DMS114 treated with DMSO at 0.1 percent for 48 hours (cell line): Measurements from ENCODE around the gene NGF.
"Not testable (repeated sequence)": the region's sequence is repeated elsewhere in the genome, so short reads cannot be mapped to it uniquely, and the experiment has no call there.

Experiments
- DNase-seq: peaks from one replicate; lab custom pipeline; 2025; ENCODE audit not compliant: unreplicated experiment; lab: John Stamatoyannopoulos, UW

The NGF gene

GRCh38 chr1:115310581-115311473 lies 27.2 kb downstream of the NGF start:
- DNase-seq = no peak

- DNase-seq = not testable (repeated sequence)
Observed at GRCh38 chr1:115309504-115309903, 28.5 kb downstream of the NGF start.

GRCh38 chr1:115308969-115309368 lies 29.1 kb downstream of the NGF start:
- DNase-seq = no peak

GRCh38 chr1:115307661-115308060 lies 30.4 kb downstream of the NGF start:
- no peak for DNase-seq

DNA sequence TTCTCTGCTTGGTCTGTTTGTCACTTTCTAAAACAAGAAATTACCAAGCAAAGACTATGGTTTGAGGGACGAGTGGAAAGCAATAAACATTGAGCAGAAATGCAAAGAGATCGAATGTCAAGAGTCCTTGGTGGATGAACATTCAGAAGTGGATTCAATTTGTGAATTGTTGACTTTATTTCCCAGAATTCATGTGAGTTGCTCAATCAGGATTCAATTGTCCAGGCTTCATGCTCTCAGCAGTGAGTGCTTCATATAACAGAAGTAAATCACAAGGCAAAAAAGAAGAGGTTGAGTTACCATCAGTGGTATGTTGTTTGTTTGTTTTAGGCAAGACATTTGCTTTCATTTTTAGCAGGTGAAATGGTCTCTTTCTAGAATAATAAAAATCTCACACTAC lies 31.9 kb downstream of the NGF start:
- DNase-seq = no peak

GRCh38 chr1:115303364-115303763 lies 34.7 kb downstream of the NGF start:
- DNase-seq = no peak

- no peak for DNase-seq
Observed at GRCh38 chr1:115302390-115302961, 35.6 kb downstream of the NGF start.

DNA sequence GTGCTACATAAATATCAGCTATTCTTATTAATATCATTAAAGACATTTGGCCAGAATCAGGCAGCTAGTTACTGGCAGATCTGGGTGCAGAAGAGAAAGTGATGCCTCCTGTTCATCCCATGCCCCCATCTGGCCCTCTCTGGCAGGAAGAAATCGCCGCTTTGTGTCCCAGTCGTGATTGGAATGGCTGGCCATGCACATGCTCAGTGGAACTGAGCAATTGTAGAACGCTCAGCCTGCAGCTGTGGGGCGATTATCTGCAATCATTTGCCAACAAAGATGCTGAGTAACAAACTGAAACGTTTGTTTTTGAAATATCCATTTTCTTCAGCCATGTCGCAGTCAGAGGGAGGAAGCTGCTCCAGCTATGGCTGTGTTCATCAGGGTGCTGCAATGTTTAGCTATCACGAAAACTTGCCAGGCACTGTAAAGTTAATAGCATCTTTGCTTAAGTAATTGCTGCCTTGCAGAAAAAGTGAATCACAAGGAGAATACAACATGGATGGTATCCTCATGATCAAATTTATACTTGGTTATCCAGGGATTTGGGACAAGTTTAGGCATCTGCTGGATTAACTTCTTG lies 36.5 kb downstream of the NGF start:
- DNase-seq = no peak

DNA sequence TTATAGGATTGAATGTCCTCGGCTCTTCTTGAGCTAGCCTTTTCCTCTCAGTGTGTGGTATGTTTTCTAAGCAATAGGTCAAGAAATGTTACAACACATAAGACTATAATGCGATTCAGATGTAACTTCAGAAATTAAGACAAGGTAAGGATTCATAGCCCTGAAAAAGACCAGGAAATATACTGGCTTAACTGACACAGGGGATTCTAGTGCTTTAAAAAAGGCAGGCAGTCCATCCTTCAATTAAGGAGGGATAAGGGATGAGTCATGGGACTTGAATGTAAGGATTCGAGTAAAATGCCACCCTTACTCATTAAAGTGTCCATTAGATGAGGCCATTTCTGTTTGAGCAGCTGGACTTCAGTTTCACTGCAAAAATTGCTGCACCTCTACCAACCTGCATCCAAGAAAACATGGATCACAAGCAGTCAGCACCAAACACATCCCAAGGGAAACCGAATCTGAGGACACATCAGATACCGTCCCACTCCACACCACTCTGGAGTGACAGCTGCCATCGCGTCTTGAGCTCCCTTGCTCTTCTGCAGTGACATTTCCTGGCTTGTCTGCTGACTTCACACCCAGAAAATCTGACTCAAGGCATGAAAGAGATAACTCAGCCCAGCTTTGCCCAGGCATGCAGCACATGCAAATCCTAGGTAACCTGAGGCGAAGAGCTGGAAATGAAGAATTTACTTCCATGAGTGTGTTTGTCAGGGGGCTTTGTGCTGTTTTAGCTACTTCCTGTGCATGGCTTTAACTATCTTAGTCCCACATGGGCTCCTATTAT lies 37.8 kb downstream of the NGF start:
- DNase-seq = no peak

GRCh38 chr1:115299266-115299665 lies 38.8 kb downstream of the NGF start:
- DNase-seq = no peak

GRCh38 chr1:115296981-115297380 lies 41.1 kb downstream of the NGF start:
- no peak for DNase-seq

- DNase-seq = no peak
Observed at GRCh38 chr1:115295904-115296696, 41.9 kb downstream of the NGF start.

- DNase-seq = no peak
Observed at GRCh38 chr1:115293899-115294298, 44.1 kb downstream of the NGF start.

DNA sequence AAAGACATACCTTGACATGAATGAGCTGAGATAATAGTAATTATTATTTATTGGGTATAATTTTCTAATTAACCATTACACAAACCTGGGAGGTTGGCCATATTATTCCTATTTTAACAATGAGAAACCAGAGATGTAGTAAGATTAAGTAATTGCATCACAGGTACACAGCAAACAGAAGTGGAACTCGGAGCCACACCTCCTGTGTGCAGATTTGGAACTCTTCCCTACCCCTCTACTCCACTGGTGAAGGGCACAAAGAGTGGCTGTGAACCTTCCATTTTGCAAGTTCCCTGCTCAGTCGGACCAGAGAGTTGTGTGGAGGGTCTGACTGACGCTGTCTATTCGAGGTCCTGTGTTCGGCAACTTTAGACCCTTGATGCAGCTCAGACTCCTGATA lies 45.0 kb downstream of the NGF start:
- no peak for DNase-seq

GRCh38 chr1:115291741-115292140 lies 46.3 kb downstream of the NGF start:
- no peak for DNase-seq

DNA sequence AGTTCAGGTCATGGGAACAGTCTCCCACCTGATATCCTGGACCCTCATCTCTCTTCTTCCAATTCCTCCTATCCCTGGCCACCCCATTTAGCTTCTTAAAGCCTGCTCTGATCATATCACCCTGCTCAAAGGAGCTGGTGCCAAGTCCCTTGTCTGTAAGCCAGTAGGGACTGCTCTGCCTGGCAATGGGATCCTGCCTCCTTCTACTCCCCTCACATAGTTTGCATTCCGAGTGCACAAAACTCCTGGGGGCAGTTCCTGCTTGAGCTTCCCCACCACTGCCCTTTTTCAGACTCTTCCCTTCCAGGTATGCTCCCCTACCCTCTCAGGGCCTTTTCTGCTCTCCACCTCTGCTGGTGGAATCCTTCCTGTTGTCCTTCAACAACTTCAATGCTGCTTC lies 48.1 kb downstream of the NGF start:
- no peak for DNase-seq

DNA sequence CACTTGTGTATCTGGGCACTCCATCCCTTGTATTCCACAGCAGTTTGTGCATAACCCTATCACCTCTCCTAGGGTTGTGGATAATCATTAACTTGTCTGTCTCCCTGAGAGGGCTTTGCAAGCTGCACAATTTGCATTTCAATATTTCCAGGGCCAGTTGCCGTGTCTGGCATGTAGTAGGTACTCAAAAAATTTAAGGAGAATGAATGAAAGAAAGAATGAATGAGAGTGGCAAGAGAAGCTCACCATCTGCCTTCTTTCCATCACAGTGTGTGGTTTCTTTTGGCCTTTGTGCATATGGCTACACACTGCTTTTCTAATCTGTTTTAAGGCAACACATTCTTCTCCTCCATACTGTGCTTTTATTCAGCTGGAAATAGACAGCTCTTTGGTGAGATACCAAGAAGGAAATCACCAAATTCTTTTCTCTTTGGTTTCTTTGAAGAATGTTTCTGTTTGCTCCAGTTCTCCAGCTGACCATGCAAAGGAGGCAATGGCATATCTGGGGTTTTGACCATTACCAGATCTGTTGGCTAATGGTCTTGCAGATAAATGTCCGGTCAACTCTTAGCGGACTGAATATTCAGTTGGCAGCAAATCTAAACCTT lies 49.4 kb downstream of the NGF start:
- no peak for DNase-seq

DNA sequence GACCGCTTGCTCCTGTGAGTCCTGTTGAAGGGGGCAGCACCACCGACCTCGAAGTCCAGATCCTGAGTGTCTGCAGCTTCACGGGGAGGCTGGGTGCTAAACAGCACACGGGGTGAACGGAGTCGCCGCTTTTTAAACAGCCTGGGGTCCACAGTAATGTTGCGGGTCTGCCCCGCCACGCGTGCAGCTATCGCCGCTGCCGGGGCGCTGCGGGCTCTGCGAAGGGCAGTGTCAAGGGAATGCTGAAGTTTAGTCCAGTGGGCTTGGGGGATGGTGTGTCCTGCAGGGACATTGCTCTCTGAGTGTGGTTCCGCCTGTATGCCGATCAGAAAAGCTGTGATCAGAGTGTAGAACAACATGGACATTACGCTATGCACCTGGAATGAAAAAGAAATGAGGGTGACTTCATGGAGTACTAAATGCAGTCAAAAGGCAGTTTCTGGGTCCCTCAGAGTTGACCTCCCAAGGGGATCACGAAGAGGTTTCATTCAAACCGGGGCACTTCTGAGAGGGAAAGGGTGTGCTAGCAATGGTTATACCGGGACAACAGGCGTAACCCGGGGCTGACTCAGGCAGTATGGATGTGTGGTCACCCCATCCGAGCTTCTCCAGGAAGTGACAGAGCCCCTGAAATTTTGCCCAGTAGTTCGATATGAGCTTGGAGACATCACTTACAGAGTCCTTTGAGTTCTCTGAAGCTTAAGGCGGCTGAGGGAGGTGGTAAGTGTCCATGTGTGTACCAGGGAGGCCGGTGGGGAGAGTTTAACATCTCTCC lies 51.4 kb downstream of the NGF start:
- no peak for DNase-seq

DNA sequence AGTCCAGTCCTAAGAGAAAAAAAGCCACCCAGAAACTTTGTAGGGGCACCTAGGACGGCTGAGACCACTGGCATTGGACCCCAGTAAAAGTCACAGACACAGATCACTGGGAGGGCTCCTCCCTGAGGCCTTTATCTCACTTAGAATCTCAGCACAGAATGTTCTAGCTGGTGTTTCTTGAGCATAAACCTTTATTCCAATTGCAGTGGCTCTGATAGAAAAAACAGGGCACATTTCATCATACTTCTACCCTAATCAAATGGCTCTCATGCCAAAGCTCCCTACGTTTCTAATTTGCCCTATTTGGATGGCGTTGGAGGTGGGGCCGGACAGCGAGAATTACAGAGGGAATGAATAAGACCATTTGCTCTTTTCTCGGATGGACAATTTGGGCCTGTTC lies 53.8 kb downstream of the NGF start:
- DNase-seq = no peak
